SU-DHL-6 (cell line): Measurements from ENCODE around the gene EME1.

Experiments used
- H2AFZ ChIP-seq: fragments of 200-600 bp; sonication (generic); 2 replicates; pipeline ENCODE4 v1.6.1; 2014; ENCODE audit warnings: low read depth, mild to moderate bottlenecking, moderate library complexity, mixed read lengths, antibody characterized with exemption, low read length; ENCODE audit not compliant: severe bottlenecking
- H3F3A ChIP-seq: fragments of 200-600 bp; shearing (Covaris generic); 2 replicates; pipeline ENCODE4 v1.6.0; 2016; ENCODE audit warnings: antibody characterized with exemption, mild to moderate bottlenecking; ENCODE audit not compliant: insufficient read depth
- H3K27ac ChIP-seq: fragments of 200-600 bp; sonication (generic); 2 replicates; pipeline ENCODE4 v1.5.1; 2016; ENCODE audit warnings: low read depth, mild to moderate bottlenecking, low read length, moderate library complexity, mixed read lengths
- H3K27me3 ChIP-seq: fragments of 200-600 bp; sonication (generic), shearing (Covaris generic); 2 replicates; pipeline ENCODE4 v1.6.0; 2014; ENCODE audit warnings: mild to moderate bottlenecking, low read length
- H3K36me3 ChIP-seq: fragments of 200-600 bp; sonication (generic); 2 replicates; pipeline ENCODE4 v1.6.1; 2014; ENCODE audit warnings: mild to moderate bottlenecking, low read length, mixed read lengths
- H3K4me2 ChIP-seq: fragments of 300-600, 200-600 bp; shearing (Covaris generic), sonication (generic); 2 replicates; pipeline ENCODE4 v1.6.0; 2014; ENCODE audit warnings: low read length, low read depth, mild to moderate bottlenecking; ENCODE audit not compliant: poor library complexity, severe bottlenecking
- H3K4me3 ChIP-seq: fragments of 200-600 bp; sonication (generic); 2 replicates; pipeline ENCODE4 v1.5.1; 2014; ENCODE audit warnings: antibody characterized with exemption, low read length, mild to moderate bottlenecking, mixed read lengths; ENCODE audit not compliant: insufficient read depth, poor library complexity, severe bottlenecking
- H3K79me2 ChIP-seq: fragments of 200-600 bp; sonication (generic); 2 replicates; pipeline ENCODE4 v1.6.1; 2014; ENCODE audit warnings: mild to moderate bottlenecking, low read length, moderate library complexity; ENCODE audit not compliant: insufficient read depth
- H3K9ac ChIP-seq: fragments of 200-600 bp; sonication (generic); 2 replicates; pipeline ENCODE4 v1.7.0; 2014; ENCODE audit warnings: mild to moderate bottlenecking, low read length
- H3K9me2 ChIP-seq: fragments of 200-600 bp; sonication (generic); replicated peaks from 2 replicates; pipeline ENCODE4 v1.6.1; 2014; ENCODE audit warnings: low read length; ENCODE audit not compliant: insufficient read depth
- H3K9me3 ChIP-seq: fragments of 200-600 bp; sonication (generic); 2 replicates; pipeline ENCODE4 v1.6.1; 2014; ENCODE audit warnings: low read length, mixed read lengths; ENCODE audit not compliant: insufficient read depth
- H4K20me1 ChIP-seq: fragments of 200-600 bp; sonication (generic); 2 replicates; pipeline ENCODE4 v1.6.1; 2014; ENCODE audit warnings: low read depth, mild to moderate bottlenecking, antibody characterized with exemption, low read length, moderate library complexity, mixed read lengths
- EZH2phosphoT487 ChIP-seq: fragments of 200-600 bp; sonication (generic), shearing (Covaris generic); conservative IDR thresholded peaks from 2 replicates; pipeline ENCODE4 v1.6.1; 2018; ENCODE audit warnings: mild to moderate bottlenecking, antibody characterized with exemption, low read length, moderate library complexity, mixed read lengths
- TF ChIP-seq, protein P1 (sequence below): fragments of 200-600 bp; sonication (generic); IDR thresholded peaks from one replicate; pipeline ENCODE4 v1.5.1; 2017; ENCODE audit warnings: antibody characterized with exemption, mild to moderate bottlenecking, low read length, moderate library complexity; ENCODE audit not compliant: insufficient read depth, poor library complexity, severe bottlenecking

Gene EME1

DNA sequence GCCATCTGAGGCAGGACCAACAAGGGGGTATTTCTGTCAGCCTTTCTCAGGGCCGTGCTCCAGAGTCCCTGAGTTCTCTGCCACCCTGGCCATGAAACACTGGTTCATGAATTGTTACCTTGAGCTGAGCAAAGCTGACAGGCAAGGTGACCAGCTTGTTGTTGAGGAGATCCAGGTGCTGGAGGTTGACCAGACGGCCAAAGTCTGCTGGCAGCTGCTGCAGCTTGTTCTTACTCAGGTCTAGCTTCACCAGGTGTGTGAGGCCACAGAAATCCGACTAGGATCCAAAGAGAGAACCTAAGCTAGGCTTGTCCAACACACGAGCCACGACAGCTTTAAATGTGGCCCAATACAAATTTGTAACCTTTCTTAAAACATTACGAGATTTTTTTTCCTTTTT, 19.6 kb downstream of the EME1 start:
- H3K4me2 ChIP-seq, result no peak overlapping the region
- peaks cover 39% of the 10 kb centered on the region for H3K36me3 ChIP-seq
- no peaks in the 10 kb centered on the region for H3F3A ChIP-seq
- TF ChIP-seq, protein P1, sequence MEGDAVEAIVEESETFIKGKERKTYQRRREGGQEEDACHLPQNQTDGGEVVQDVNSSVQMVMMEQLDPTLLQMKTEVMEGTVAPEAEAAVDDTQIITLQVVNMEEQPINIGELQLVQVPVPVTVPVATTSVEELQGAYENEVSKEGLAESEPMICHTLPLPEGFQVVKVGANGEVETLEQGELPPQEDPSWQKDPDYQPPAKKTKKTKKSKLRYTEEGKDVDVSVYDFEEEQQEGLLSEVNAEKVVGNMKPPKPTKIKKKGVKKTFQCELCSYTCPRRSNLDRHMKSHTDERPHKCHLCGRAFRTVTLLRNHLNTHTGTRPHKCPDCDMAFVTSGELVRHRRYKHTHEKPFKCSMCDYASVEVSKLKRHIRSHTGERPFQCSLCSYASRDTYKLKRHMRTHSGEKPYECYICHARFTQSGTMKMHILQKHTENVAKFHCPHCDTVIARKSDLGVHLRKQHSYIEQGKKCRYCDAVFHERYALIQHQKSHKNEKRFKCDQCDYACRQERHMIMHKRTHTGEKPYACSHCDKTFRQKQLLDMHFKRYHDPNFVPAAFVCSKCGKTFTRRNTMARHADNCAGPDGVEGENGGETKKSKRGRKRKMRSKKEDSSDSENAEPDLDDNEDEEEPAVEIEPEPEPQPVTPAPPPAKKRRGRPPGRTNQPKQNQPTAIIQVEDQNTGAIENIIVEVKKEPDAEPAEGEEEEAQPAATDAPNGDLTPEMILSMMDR, result no peak
- no peak for TF ChIP-seq EZH2phosphoT487
- no peak overlapping the region for H3K4me3 ChIP-seq
- H2AFZ ChIP-seq, result no peak overlapping the region
- H3K9ac ChIP-seq, result no peak overlapping the region
- H3K79me2 ChIP-seq, result peaks cover 37% of the 10 kb centered on the region
- no peak overlapping the region for H3K27ac ChIP-seq
- H3K27me3 ChIP-seq, result no peaks in the 10 kb centered on the region
- no peaks in the 10 kb centered on the region for H3K9me3 ChIP-seq
- H4K20me1 ChIP-seq, result no peaks in the 10 kb centered on the region; the same call in 1 of the 2 replicates
- no peaks in the 10 kb centered on the region for H3K9me2 ChIP-seq

DNA sequence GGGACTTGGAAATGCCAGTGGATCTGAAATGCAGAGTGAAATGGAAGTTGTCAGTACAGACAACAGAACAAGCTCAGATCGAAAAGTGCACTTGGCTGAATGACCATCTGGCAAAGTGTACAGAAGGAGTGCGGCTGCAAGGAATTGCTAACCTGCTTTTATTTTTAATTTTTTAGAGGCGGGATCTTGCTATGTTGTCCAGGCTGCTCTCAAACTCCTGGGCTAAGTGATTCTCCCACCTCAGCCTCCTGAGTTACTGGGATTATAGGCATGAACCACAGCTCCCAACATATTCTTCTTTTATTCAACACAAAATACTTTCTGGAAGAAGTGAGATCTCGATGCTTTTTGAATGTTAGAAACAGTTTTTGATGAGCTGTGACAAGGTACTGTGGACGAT, 20.7 kb downstream of the EME1 start:
- Histone ChIP-seq H3K9me3 (no peaks in the 10 kb centered on the region), H4K20me1 (no peaks in the 10 kb centered on the region; the same call in 1 of the 2 replicates), H3K27ac (no peak overlapping the region), H2AFZ (no peak overlapping the region), H3K4me3 (no peak overlapping the region), H3K79me2 (peaks cover 37% of the 10 kb centered on the region), H3K27me3 (no peaks in the 10 kb centered on the region), H3K9me2 (no peaks in the 10 kb centered on the region), H3K36me3 (peaks cover 39% of the 10 kb centered on the region), H3F3A (no peaks in the 10 kb centered on the region), H3K9ac (no peak overlapping the region), H3K4me2 (no peak overlapping the region)
- no peak for TF ChIP-seq EZH2phosphoT487
- TF ChIP-seq, protein P1, result no peak

DNA sequence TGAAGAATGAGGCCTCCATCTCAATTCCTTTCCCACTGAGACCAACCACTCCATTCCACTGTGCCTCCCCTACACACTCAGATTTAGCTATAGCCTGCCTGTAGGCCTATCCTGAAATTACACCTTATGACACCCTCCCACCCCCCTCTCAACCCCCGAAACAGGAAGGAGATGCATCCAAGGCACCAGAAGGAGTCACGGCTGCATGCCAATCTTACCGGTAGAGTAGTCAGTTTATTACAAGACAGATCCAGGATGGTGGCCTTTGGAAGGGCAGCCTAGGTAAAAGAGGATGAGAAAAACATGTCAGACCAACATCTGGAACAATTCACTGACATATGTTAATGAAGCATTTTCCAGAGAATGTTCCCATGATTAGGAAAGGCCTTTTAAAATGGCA, 21.7 kb downstream of the EME1 start:
- H3K4me2 ChIP-seq, result no peak overlapping the region
- peaks cover 32% of the 10 kb centered on the region for H3K36me3 ChIP-seq
- peaks cover 37% of the 10 kb centered on the region for H3K79me2 ChIP-seq
- H3K4me3 ChIP-seq, result no peak overlapping the region
- no peak overlapping the region for H2AFZ ChIP-seq
- no peaks in the 10 kb centered on the region for H3K9me2 ChIP-seq
- no peaks in the 10 kb centered on the region; the same call in 1 of the 2 replicates for H4K20me1 ChIP-seq
- no peak overlapping the region for H3K27ac ChIP-seq
- H3F3A ChIP-seq, result no peaks in the 10 kb centered on the region
- no peaks in the 10 kb centered on the region for H3K9me3 ChIP-seq
- H3K9ac ChIP-seq, result no peak overlapping the region
- TF ChIP-seq EZH2phosphoT487, result no peak
- TF ChIP-seq, protein P1, result no peak
- no peaks in the 10 kb centered on the region for H3K27me3 ChIP-seq
